Thymus (tissue), 11 donors: Measurements from ENCODE around the gene RNF213. TPM values are rescaled to one million over a fixed set of nuclear protein-coding genes. Genes with fewer than 3 reads are reported as not detected.

Experiments used
- DNase-seq, 9 donors: peaks; one replicate each; pipeline ENCODE4 v3.0.0-alpha.2; 2013; ENCODE audit warnings: low spot score in 9 of 9, low read depth in 6 of 9, missing footprints in 1 of 9
- H3K27ac ChIP-seq, 2 donors: one replicate each; pipeline ENCODE4 v1.5.1; 2013; ENCODE audit warnings: control low read depth in 1 of 2, low read depth in 1 of 2, low read length in 1 of 2, mild to moderate bottlenecking in 1 of 2, moderate library complexity in 1 of 2
- H3K27me3 ChIP-seq, 2 donors: one replicate each; pipeline ENCODE4 v1.5.1; 2013; ENCODE audit warnings: low read length in 1 of 2; ENCODE audit not compliant: control insufficient read depth in 2 of 2, insufficient read depth in 1 of 2
- H3K36me3 ChIP-seq, 2 donors: one replicate each; pipeline ENCODE4 v1.5.1; 2013; ENCODE audit warnings: low read length in 1 of 2, mild to moderate bottlenecking in 1 of 2, moderate library complexity in 1 of 2; ENCODE audit not compliant: control insufficient read depth in 2 of 2, insufficient read depth in 2 of 2
- H3K4me1 ChIP-seq, 2 donors: one replicate each; pipeline ENCODE4 v1.5.1; 2013; ENCODE audit warnings: low read length in 2 of 2; ENCODE audit not compliant: control insufficient read depth in 2 of 2, insufficient read depth in 2 of 2
- H3K4me3 ChIP-seq, 2 donors: one replicate each; pipeline ENCODE4 v1.5.1; 2013; ENCODE audit warnings: low read length in 2 of 2, control low read depth in 1 of 2, mild to moderate bottlenecking in 1 of 2
- H3K9me3 ChIP-seq, 2 donors: one replicate each; pipeline ENCODE4 v1.5.1; 2013; ENCODE audit warnings: low read length in 1 of 2, mild to moderate bottlenecking in 1 of 2; ENCODE audit not compliant: control insufficient read depth in 2 of 2, insufficient read depth in 1 of 2
- WGBS: extraction: QIAGEN DNeasy Blood & Tissue Kit; methylation state at CpG from one replicate; pipeline ENCODE4 v1.1.7; 2013; 5-methylcytosine and 5-hydroxymethylcytosine counted together
- polyA plus RNA-seq: library from polyadenylated mRNA; stranded (reverse); fragments of 200-250 nt; gene quantifications from one replicate; pipeline ENCODE4 v1.2.3, GENCODE V29; 2013
- total RNA-seq: library from RNA; stranded (reverse); fragments of 120-200 nt; gene quantifications from one replicate; pipeline ENCODE4 v1.2.4, GENCODE V29; 2013
- donor health status: healthy.

Gene RNF213
- total and polyA plus RNA-seq, 2 donors: 76.4 to 114 TPM

DNA sequence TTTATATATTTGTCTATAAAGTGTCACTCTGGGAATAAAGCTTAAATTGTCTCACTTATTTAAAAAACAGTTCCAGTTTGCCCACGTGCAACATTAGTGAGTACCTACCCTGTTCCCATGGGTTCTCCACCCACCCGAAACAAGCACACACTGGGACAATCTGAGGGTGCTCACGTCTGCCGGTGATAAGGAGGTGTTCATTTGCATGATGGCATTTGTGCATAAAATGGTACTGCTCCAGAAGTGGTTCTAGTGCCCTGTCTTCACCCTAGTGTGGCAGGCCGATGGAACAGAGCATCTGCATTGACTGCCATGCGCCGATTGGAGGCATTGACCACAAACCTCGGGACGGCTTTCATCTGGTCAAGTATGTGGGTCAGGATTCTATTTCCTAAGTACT, 118.7 kb downstream of the RNF213 start:
- WGBS: 96% methylated on average over 9 of the region's 9 CpGs
- H3K4me1 ChIP-seq: no peaks in the 10 kb centered on the region

DNA sequence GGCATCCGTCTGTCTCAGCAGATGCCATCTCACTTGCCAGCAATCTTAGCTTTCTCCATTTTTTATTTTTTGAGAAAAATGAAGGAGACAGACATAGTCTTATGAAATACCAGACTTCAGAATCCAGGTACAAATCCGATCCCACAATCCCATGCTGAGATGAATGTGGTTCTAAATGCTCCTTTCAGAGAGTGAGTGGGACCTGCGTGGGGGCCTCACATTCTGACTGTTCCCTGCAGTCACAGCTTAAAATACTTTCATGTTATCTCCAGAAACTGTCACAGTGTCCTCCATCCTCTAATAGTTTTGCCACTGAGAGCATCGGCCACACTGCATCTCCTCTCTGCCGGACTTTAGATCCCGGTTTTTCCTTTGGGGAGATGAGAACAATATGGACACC, 119.4 kb downstream of the RNF213 start:
- peaks cover 0 to 3% of the 10 kb centered on the region in 2 donors for H3K9me3 ChIP-seq
- H3K27ac ChIP-seq: no peak overlapping the region
- peaks cover 85 to 99% of the 10 kb centered on the region in 2 donors for H3K36me3 ChIP-seq
- no peak for DNase-seq
- no peak overlapping the region for H3K4me3 ChIP-seq
- H3K27me3 ChIP-seq: no peaks in the 10 kb centered on the region
- peaks cover 0 to 1% of the 10 kb centered on the region in 2 donors for H3K4me1 ChIP-seq
- WGBS: 96% methylated on average over 6 of the region's 6 CpGs

More for the DNA sequence above, 118.7 kb downstream of the RNF213 start:
- H3K27ac ChIP-seq: no peak overlapping the region
- no peaks in the 10 kb centered on the region for H3K27me3 ChIP-seq
- no peak for DNase-seq
- peaks cover 0 to 3% of the 10 kb centered on the region in 2 donors for H3K9me3 ChIP-seq
- peaks cover 85 to 99% of the 10 kb centered on the region in 2 donors for H3K36me3 ChIP-seq
- H3K4me3 ChIP-seq: no peak overlapping the region

DNA sequence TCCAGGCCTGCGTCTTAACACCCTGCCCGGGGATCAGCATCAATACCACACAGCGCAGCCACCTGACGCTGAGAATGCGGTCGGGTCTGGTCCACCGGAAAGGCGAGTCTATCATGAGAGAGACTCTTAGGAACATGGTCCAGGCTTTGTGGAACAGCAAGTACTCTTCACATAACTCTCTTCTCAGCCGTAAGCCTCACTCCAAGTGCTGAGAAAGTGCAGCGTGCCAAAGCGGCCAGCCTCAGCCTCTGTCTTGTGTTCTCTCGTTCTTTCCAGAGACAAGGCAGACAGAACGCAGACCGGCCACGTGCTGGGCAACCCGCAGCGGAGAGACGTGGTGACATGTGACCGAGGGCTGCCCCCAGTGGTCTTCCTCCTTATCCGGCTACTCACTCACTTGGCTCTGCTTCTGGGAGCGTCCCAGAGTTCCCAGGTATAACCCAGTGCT, 119.9 kb downstream of the RNF213 start:
- DNase-seq: no peak
- Histone ChIP-seq H3K36me3 (peaks cover 85 to 99% of the 10 kb centered on the region in 2 donors), H3K9me3 (peaks cover 0 to 3% of the 10 kb centered on the region in 2 donors), H3K27me3 (no peaks in the 10 kb centered on the region), H3K27ac (no peak overlapping the region), H3K4me1 (peaks cover 0 to 6% of the 10 kb centered on the region in 2 donors), H3K4me3 (no peak overlapping the region)
- 91% methylated on average over 21 of the region's 21 CpGs for WGBS

DNA sequence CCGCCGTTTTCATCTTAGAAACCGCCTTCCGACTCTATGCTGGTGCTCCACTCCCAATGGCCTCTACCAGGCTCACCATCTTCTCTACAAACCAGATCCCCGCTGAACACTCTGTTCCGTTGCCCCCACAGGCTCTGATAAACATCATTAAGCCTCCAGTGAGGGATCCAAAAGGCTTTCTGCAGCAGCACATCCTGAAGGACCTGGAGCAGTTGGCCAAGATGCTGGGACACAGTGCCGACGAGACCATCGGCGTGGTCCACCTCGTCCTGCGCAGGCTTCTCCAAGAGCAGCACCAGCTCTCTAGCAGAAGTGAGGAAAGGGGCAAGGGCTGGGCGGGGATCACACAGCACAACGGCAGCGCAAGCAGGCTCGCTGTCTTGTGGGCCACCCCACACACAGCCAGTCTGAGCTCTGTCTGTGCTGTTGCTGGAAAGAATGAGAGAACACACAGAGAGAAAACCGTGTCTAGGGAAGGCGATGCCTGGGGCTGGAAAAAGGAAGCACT, 120.8 kb downstream of the RNF213 start:
- Histone ChIP-seq H3K27ac (no peak overlapping the region), H3K9me3 (peaks cover 0 to 3% of the 10 kb centered on the region in 2 donors), H3K36me3 (peaks cover 88 to 99% of the 10 kb centered on the region in 2 donors), H3K27me3 (no peaks in the 10 kb centered on the region), H3K4me1 (peaks cover 0 to 6% of the 10 kb centered on the region in 2 donors), H3K4me3 (no peak overlapping the region)
- 98% methylated on average over 18 of the region's 18 CpGs for WGBS
- DNase-seq: no peak

DNA sequence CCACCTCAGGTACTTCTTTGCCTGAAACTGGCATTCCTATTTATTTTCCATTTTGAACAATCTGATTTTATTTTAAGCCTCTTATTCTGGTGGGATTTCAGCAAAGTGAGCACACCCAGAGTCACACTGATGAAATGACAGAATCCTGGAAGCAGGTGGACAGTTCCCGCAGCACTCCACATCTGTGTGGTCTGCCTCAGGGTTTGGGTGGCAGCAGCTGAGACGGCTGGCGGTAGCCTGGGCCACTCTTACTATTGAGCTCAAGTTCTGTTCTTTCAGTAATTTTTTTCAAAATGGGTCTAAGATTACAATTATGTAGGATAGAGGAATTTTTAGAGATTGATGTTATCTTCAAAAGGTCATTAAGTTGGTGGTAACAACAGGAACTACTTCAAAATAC, 121.8 kb downstream of the RNF213 start:
- Histone ChIP-seq H3K4me1 (peaks cover 0 to 9% of the 10 kb centered on the region in 2 donors), H3K27ac (no peak overlapping the region), H3K4me3 (no peak overlapping the region), H3K9me3 (peaks cover 0 to 3% of the 10 kb centered on the region in 2 donors), H3K27me3 (no peaks in the 10 kb centered on the region), H3K36me3 (peaks cover 89 to 100% of the 10 kb centered on the region in 2 donors)
- WGBS: 97% methylated on average over 3 of the region's 3 CpGs
- no peak for DNase-seq

DNA sequence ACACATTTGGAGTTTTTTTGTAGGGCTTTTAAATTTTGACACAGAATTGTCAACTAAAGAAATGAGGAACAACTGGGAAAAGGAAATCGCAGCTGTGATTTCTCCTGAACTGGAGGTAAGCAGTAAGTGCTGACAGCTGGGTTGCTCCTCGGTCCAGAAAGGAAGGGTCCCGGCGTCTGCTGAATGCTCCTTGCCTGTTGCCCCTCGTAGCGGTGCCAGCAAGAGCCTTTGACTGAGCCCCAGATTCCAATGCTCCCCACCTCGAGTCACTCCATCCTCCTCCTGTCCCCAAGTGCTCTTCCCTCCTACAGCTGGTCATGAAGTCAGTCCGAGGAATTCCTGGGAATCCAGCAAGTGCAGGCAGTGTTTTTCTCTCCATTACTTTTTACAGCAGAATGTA, 122.3 kb downstream of the RNF213 start:
- no peak for DNase-seq
- H3K27ac ChIP-seq: no peak overlapping the region
- WGBS: 97% methylated on average over 8 of the region's 8 CpGs
- peaks cover 0 to 9% of the 10 kb centered on the region in 2 donors for H3K4me1 ChIP-seq
- peaks cover 89 to 99% of the 10 kb centered on the region in 2 donors for H3K36me3 ChIP-seq
- H3K4me3 ChIP-seq: no peak overlapping the region
- peaks cover 0 to 3% of the 10 kb centered on the region in 2 donors for H3K9me3 ChIP-seq
- no peaks in the 10 kb centered on the region for H3K27me3 ChIP-seq

DNA sequence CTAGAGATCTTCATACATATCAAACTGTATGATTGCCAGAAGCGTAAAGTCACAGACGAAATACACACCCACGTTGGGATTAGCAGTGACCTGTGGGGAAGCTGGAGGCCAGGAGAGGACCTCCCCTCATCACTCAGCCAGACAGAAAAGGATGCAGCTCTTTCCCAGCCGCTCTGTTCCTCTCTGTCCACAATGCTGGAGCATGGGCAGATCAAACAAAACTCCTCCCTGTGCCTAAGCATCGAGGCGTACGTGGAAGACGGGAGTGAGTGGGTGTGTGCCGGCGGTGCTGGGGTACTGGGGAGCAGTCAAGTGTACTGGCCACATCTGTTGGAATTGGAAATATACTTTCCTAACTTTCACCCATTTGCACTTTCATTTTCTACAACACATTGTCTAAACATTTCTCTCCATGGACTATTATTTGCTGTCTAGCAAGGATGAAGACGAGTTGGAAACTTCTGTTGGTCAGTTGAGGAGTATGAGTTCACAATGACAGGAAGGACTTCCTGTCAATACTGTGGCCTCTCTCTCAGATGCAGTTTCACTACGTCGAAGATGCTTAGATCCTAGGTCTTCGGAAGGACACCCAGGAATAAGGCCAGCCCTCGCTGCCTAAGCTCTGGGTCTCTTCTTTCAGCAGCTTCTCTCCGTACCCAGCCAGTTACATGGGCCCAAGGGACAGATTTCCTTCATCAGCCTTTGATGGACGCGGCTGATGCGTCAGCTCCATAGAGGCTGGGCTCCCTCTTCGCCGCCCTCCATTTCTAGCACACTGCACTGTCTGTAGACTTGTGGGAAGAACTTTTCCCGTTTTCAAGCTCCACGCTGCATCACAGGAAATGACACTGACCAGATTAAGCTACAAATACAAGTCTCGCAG, 123.7 kb downstream of the RNF213 start:
- peaks cover 0 to 9% of the 10 kb centered on the region in 2 donors for H3K4me1 ChIP-seq
- H3K27me3 ChIP-seq: no peaks in the 10 kb centered on the region
- H3K27ac ChIP-seq: no peak overlapping the region
- peaks cover 0 to 3% of the 10 kb centered on the region in 2 donors for H3K9me3 ChIP-seq
- no peak overlapping the region for H3K4me3 ChIP-seq
- DNase-seq: no peak
- H3K36me3 ChIP-seq: peaks cover 90 to 98% of the 10 kb centered on the region in 2 donors
- 93% methylated on average over 24 of the region's 24 CpGs for WGBS

DNA sequence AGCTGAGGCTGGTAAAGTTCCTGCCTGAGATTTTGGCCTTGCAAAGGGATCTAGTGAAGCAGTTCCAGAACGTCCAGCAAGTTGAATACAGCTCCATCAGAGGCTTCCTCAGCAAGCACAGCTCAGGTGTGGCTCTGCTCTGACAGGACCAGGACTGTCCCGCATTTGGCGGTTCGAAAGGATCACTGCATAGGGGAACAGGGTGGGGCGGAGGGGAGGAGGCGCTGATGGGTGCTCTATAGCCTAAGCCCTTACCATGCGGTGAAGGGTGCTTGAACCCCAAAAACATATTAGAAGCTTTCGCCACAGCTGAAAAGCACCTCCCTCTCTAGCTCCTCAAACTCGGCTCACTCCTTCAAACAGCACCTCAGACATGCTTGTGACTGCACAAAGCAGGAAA, 124.4 kb downstream of the RNF213 start:
- peaks cover 90 to 98% of the 10 kb centered on the region in 2 donors for H3K36me3 ChIP-seq
- peaks cover 0 to 9% of the 10 kb centered on the region in 2 donors for H3K4me1 ChIP-seq
- no peak overlapping the region for H3K27ac ChIP-seq
- peaks cover 0 to 3% of the 10 kb centered on the region in 2 donors for H3K9me3 ChIP-seq
- no peak overlapping the region for H3K4me3 ChIP-seq
- no peak for DNase-seq
- WGBS: 97% methylated on average over 9 of the region's 9 CpGs
- H3K27me3 ChIP-seq: no peaks in the 10 kb centered on the region

DNA sequence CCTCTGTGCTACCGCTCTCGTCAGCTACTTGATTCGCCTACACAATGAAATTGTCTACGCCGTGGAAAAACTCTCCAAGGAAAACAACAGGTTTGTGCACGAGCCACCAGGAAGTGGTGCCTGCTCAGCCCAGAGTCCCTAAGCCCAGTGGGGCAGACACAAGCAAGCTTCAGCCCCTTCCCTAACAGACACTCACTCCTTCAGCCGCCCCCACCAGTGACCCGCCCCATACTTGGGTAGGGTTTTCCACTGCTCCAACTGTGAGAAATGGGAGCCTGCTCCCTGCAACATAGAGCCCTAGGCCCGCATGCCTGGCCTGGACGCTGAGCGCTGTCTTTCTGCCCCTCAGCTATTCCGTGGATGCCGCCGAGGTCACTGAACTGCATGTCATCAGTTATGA, 125.7 kb downstream of the RNF213 start:
- DNase-seq: no peak
- H3K4me3 ChIP-seq: no peak overlapping the region
- WGBS: 97% methylated on average over 14 of the region's 14 CpGs
- no peak overlapping the region for H3K27ac ChIP-seq
- no peaks in the 10 kb centered on the region for H3K27me3 ChIP-seq
- peaks cover 87 to 98% of the 10 kb centered on the region in 2 donors for H3K36me3 ChIP-seq
- H3K9me3 ChIP-seq: no peaks in the 10 kb centered on the region
- peaks cover 0 to 9% of the 10 kb centered on the region in 2 donors for H3K4me1 ChIP-seq
